Measurements from ENCODE around the gene PDLIM1. TPM values are rescaled to one million over a fixed set of nuclear protein-coding genes. Genes with fewer than 3 reads are reported as not detected.

Gene PDLIM1
- total and polyA plus RNA-seq, 10 of the 15 experiments (the other 5 are each of a cell fraction or from before 2014, with no cell fraction given): 95.7 to 714 (median 309) TPM

GRCh38 chr10:95277614-95278013 lies 13.2 kb downstream of the PDLIM1 start:
- Histone ChIP-seq H3K79me2 (ENCODE audit: control insufficient read depth, insufficient read depth, low read length) (peaks cover 100% of the 10 kb centered on the region), H3K36me3 (ENCODE audit: control insufficient read depth in 2 of 2, insufficient read depth in 2 of 2, low read length in 1 of 2) (peaks cover 4 to 13% of the 10 kb centered on the region in 2 experiments), H4K20me1 (ENCODE audit: control insufficient read depth, insufficient read depth) (peaks cover 21% of the 10 kb centered on the region), H3K9me3 (replicated peaks; ENCODE audit: control insufficient read depth, insufficient read depth, low read length) (no peaks in the 10 kb centered on the region; the same call in 2 of the 3 replicates), H3K4me2 (ENCODE audit: control insufficient read depth, insufficient read depth) (no peak overlapping the region), H3K27ac (ENCODE audit: control insufficient read depth, insufficient read depth) (no peak overlapping the region), H3K9ac (ENCODE audit: control insufficient read depth, insufficient read depth, low read length) (no peak overlapping the region), H3K4me1 (ENCODE audit: control insufficient read depth, insufficient read depth, low read length) (peaks cover 30% of the 10 kb centered on the region), H3K4me3 (no peak overlapping the region), H3K27me3 (replicated peaks in 1 of 2; ENCODE audit: control insufficient read depth in 2 of 2, insufficient read depth in 2 of 2, low read length in 1 of 2) (no peaks in the 10 kb centered on the region), H2AFZ (ENCODE audit: control insufficient read depth, low read depth, low read length) (no peak overlapping the region)
- no TSS peak for BruUV-seq (replicated peaks)
- 94% methylated on average over 3 of the region's 3 CpGs for WGBS (ENCODE audit: insufficient coverage, insufficient replicate concordance, low lambda C conversion rate, missing lambda C conversion rate)
- DNase-seq (ENCODE audit: low read depth, low spot score) (no peak), FAIRE-seq (no peak), ATAC-seq (no peak)
- SMC1A ChIA-PET (ENCODE audit: uncharacterized antibody, unreplicated experiment): interaction anchor here (0.9 to 14.9 kb wide), 8 partner anchors 10 to 84 kb away, joined by 3 to 313 read pairs (median 8); no protein-coding TSS in a partner anchor
- in situ Hi-C loops (cut with MboI) (no loop called here), intact Hi-C loops (cut with micrococcal nuclease; ENCODE audit: unreplicated experiment) (no loop called here)
- CTCF ChIA-PET: interaction anchor here (1.1 to 16.6 kb wide), 5 partner anchors 8 to 85 kb away, joined by 3 to 348 read pairs (median 21); no protein-coding TSS in a partner anchor
- TF ChIP-seq TCF7 (IDR thresholded peaks at IDR 0.05; ENCODE audit: borderline replicate concordance) (no peak), PKNOX1 (IDR thresholded peaks at IDR 0.05) (no peak), RUNX3 (IDR thresholded peaks at IDR 0.05; ENCODE audit: low read length) (no peak), ZBED1 (IDR thresholded peaks at IDR 0.05; ENCODE audit: borderline replicate concordance) (no peak), EGR1 (IDR thresholded peaks at IDR 0.05; ENCODE audit: borderline replicate concordance in 1 of 2, low read depth in 2 of 2, low read length in 2 of 2) (no peak)
- POLR2A ChIA-PET: interaction anchor here (0.9 to 2.3 kb wide), 2 partner anchors 10 to 17 kb away, joined by 5 to 12 read pairs; no protein-coding TSS in a partner anchor
- RAD21 ChIA-PET (ENCODE audit: unreplicated experiment): interaction anchor here (1.1 to 5.2 kb wide), 6 partner anchors 8 to 85 kb away, joined by 3 to 21 read pairs (median 5); no protein-coding TSS in a partner anchor

- ChIA-PET POLR2A (interaction anchor here (0.7 to 3.1 kb wide), 2 partner anchors 11 to 726 kb away, joined by 7 to 14 read pairs; no protein-coding TSS in a partner anchor), SMC1A (ENCODE audit: uncharacterized antibody, unreplicated experiment) (interaction anchor here (1.2 to 14.9 kb wide), 4 partner anchors 10 to 85 kb away, joined by 3 to 313 read pairs (median 29); no protein-coding TSS in a partner anchor), RAD21 (ENCODE audit: unreplicated experiment) (interaction anchor here (1.1 to 5.2 kb wide), 5 partner anchors 9 to 86 kb away, joined by 3 to 21 read pairs (median 5); no protein-coding TSS in a partner anchor), CTCF (interaction anchor here (0.6 to 16.6 kb wide), 8 partner anchors 8 to 548 kb away, joined by 3 to 348 read pairs (median 4); no protein-coding TSS in a partner anchor)
- no peak for DNase-seq (ENCODE audit: low read depth, low spot score)
- no peak for ATAC-seq
- WGBS (ENCODE audit: insufficient coverage, insufficient replicate concordance, low lambda C conversion rate, missing lambda C conversion rate): 100% methylated on average over 1 of the region's 1 CpG
- in situ Hi-C loops (cut with MboI) (no loop called here), intact Hi-C loops (cut with micrococcal nuclease; ENCODE audit: unreplicated experiment) (no loop called here)
- Histone ChIP-seq H3K36me3 (ENCODE audit: control insufficient read depth in 2 of 2, insufficient read depth in 2 of 2, low read length in 1 of 2) (peaks cover 4 to 13% of the 10 kb centered on the region in 2 experiments), H3K9ac (ENCODE audit: control insufficient read depth, insufficient read depth, low read length) (no peak overlapping the region), H3K79me2 (ENCODE audit: control insufficient read depth, insufficient read depth, low read length) (peaks cover 98% of the 10 kb centered on the region), H3K27me3 (replicated peaks in 1 of 2; ENCODE audit: control insufficient read depth in 2 of 2, insufficient read depth in 2 of 2, low read length in 1 of 2) (no peaks in the 10 kb centered on the region), H2AFZ (ENCODE audit: control insufficient read depth, low read depth, low read length) (no peak overlapping the region), H4K20me1 (ENCODE audit: control insufficient read depth, insufficient read depth) (peaks cover 19% of the 10 kb centered on the region), H3K4me3 (no peak overlapping the region), H3K4me2 (ENCODE audit: control insufficient read depth, insufficient read depth) (no peak overlapping the region), H3K4me1 (ENCODE audit: control insufficient read depth, insufficient read depth, low read length) (peaks cover 30% of the 10 kb centered on the region), H3K9me3 (replicated peaks; ENCODE audit: control insufficient read depth, insufficient read depth, low read length) (no peaks in the 10 kb centered on the region; the same call in 2 of the 3 replicates), H3K27ac (ENCODE audit: control insufficient read depth, insufficient read depth) (no peak overlapping the region)
- no TSS peak for BruUV-seq (replicated peaks)
- FAIRE-seq: no peak
- TF ChIP-seq PKNOX1 (IDR thresholded peaks at IDR 0.05) (no peak), EED (IDR thresholded peaks at IDR 0.05; ENCODE audit: low read depth) (no peak), ZNF217 (IDR thresholded peaks at IDR 0.05) (no peak), ESRRA (IDR thresholded peaks at IDR 0.05; ENCODE audit: low read length) (no peak), BCLAF1 (IDR thresholded peaks at IDR 0.05) (no peak), IKZF2 (IDR thresholded peaks at IDR 0.05) (no peak)
These were observed 13.6 kb downstream of the PDLIM1 start for GRCh38 chr10:95277201-95277570.

Measured in GM12878 (cell line).